K562 (cell line): ENCODE results near the gene GCSAM. TPM values are rescaled to one million over a fixed set of nuclear protein-coding genes. Genes with fewer than 3 reads are reported as not detected.

ENCODE experiments used
- ATAC-seq: fragments of 200-7000 bp; cut with Tn5 transposase; 3 replicates; pipeline ENCODE4 v1.9.1; 2020; ENCODE audit warnings: moderate library complexity
- BruUV-seq: library from RNA; stranded (reverse); fragments of 400-500 nt; replicated peaks from 2 replicates; lab custom pipeline; 2021; lab: Mats Ljungman, UMichigan
- CTCF ChIA-PET: fragments of 300-600 bp; formaldehyde crosslinking; extraction: SDS; loops from one replicate; lab custom pipeline; 2021; ENCODE audit warnings: low intra/inter-chr PET ratio; lab: Yijun Ruan, JAX
- POLR2A ChIA-PET: fragments of 300-600, 350-650 bp; sonication (Branson Sonifier 250); formaldehyde crosslinking; extraction: SDS; loops from one replicate; lab custom pipeline; 2021; ENCODE audit warnings: antibody characterized with exemption, inconsistent platforms; lab: Yijun Ruan, JAX
- DNase-seq, 4 experiments: peaks; one replicate each; pipeline versions ENCODE4 v3.0.0 to v3.0.0-alpha.2; 2011 to 2018; ENCODE audit warnings: low spot score in 3 of 4, mixed read lengths in 3 of 4; ENCODE audit errors: extremely low read depth in 1 of 4
- FAIRE-seq: peaks from 2 replicates; lab custom pipeline; 2011; peaks lifted over from hg19 to GRCh38; lab: Jason Lieb, UNC
- H2AFZ ChIP-seq: 2 replicates; pipeline ENCODE4 v1.6.0; 2011; ENCODE audit warnings: low read depth, low read length, control low read depth, inconsistent platforms
- H3K27ac ChIP-seq: fragments of 200-600 bp; 3 replicates; pipeline ENCODE4 v1.8.0; 2011; ENCODE audit warnings: low read depth, mild to moderate bottlenecking, control low read depth, inconsistent platforms, low read length, moderate library complexity, mixed read lengths; ENCODE audit errors: extremely low read depth
- H3K27me3 ChIP-seq, 2 experiments: fragments of 300-600 bp in 1 of 2; 2 replicates in 1 of 2; 3 replicates in 1 of 2; pipeline versions ENCODE4 v1.6.0 to v1.8.0; 2011; ENCODE audit warnings: inconsistent platforms in 2 of 2, low read length in 2 of 2, mild to moderate bottlenecking in 1 of 2, mixed read lengths in 1 of 2, moderate library complexity in 1 of 2; ENCODE audit not compliant: control insufficient read depth in 2 of 2, insufficient read depth in 2 of 2
- H3K36me3 ChIP-seq: fragments of 300-600 bp; 3 replicates; pipeline ENCODE4 v1.8.0; 2011; ENCODE audit warnings: mild to moderate bottlenecking, low read length, inconsistent platforms; ENCODE audit not compliant: control insufficient read depth, insufficient read depth
- H3K4me1 ChIP-seq, 2 experiments: fragments of 200-600 bp in 1 of 2; replicated peaks in 1 of 2; 2 replicates in 1 of 2; 3 replicates in 1 of 2; pipeline versions ENCODE4 v1.5.1 to v1.8.0; 2011; ENCODE audit warnings: inconsistent platforms in 2 of 2, low read length in 2 of 2, mild to moderate bottlenecking in 1 of 2, mixed read lengths in 1 of 2, moderate library complexity in 1 of 2; ENCODE audit not compliant: control insufficient read depth in 2 of 2, insufficient read depth in 2 of 2
- H3K4me2 ChIP-seq: 2 replicates; pipeline ENCODE4 v1.6.1; 2011; ENCODE audit warnings: low read length, control low read depth, inconsistent platforms, mixed read lengths; ENCODE audit not compliant: insufficient read depth
- H3K4me3 ChIP-seq: fragments of 200-600 bp; sonication (generic), shearing (Covaris generic); 2 replicates; pipeline ENCODE4 v1.5.1; 2016; ENCODE audit warnings: control low read depth, inconsistent platforms
- H3K79me2 ChIP-seq: fragments of 200-600 bp; 3 replicates; pipeline ENCODE4 v1.8.0; 2011; ENCODE audit warnings: low read length, inconsistent platforms; ENCODE audit not compliant: control insufficient read depth, insufficient read depth
- H3K9ac ChIP-seq, 2 experiments: 2 replicates each; pipeline versions ENCODE4 v1.6.0 to v1.6.1; 2011; ENCODE audit warnings: low read depth in 2 of 2, low read length in 2 of 2, control low read depth in 1 of 2, inconsistent platforms in 1 of 2, mild to moderate bottlenecking in 1 of 2, mixed read lengths in 1 of 2; ENCODE audit not compliant: insufficient read depth in 1 of 2
- H3K9me1 ChIP-seq: one replicate; pipeline ENCODE4 v1.6.0; 2011; ENCODE audit warnings: inconsistent platforms, mild to moderate bottlenecking, low read length, moderate library complexity; ENCODE audit not compliant: control insufficient read depth, insufficient read depth
- H3K9me3 ChIP-seq: replicated peaks from 2 replicates; pipeline ENCODE4 v1.5.1; 2011; ENCODE audit warnings: low read depth, low read length, inconsistent platforms; ENCODE audit not compliant: control insufficient read depth, insufficient read depth
- H4K20me1 ChIP-seq: replicated peaks from 2 replicates; pipeline ENCODE4 v1.6.1; 2011; ENCODE audit warnings: low read length, inconsistent platforms, mixed read lengths; ENCODE audit not compliant: control insufficient read depth, insufficient read depth
- E2F6 ChIP-seq, 2 experiments: IDR thresholded peaks; 2 replicates each; pipeline ENCODE4 v1.6.1; 2011; ENCODE audit warnings: borderline replicate concordance in 1 of 2, control low read depth in 1 of 2, low read depth in 1 of 2, low read length in 1 of 2, mild to moderate bottlenecking in 1 of 2, mixed read lengths in 1 of 2, moderate library complexity in 1 of 2; ENCODE audit not compliant: insufficient read depth in 1 of 2, insufficient read length in 1 of 2, poor library complexity in 1 of 2, severe bottlenecking in 1 of 2; ENCODE audit errors: extremely low read depth in 1 of 2
- GATAD2A ChIP-seq: fragments of 450-650 bp; IDR thresholded peaks from 2 replicates; pipeline ENCODE4 v1.6.1; 2017
- HOMEZ ChIP-seq: fragments of 250-450 bp; sonication (Bioruptor Pico); IDR thresholded peaks from 2 replicates; pipeline ENCODE4 v1.4.0; 2020; ENCODE audit warnings: mild to moderate bottlenecking, moderate library complexity
- MEF2A ChIP-seq: IDR thresholded peaks from 2 replicates; pipeline ENCODE4 v1.6.1; 2011; ENCODE audit warnings: low read depth, mild to moderate bottlenecking, low read length, moderate library complexity; ENCODE audit not compliant: control insufficient read depth
- RBM25 ChIP-seq: fragments of 200-400 bp; formaldehyde crosslinking; IDR thresholded peaks from 2 replicates; pipeline ENCODE4 v1.6.1; 2018; ENCODE audit warnings: low read length, low read depth, moderate library complexity; ENCODE audit not compliant: severe bottlenecking
- SMC3 ChIP-seq: conservative IDR thresholded peaks from 2 replicates; pipeline ENCODE4 v1.6.1; 2011; ENCODE audit warnings: low read depth, low read length, improper control_type of control experiment; ENCODE audit not compliant: insufficient read depth
- SUPT5H ChIP-seq: fragments of 450-650 bp; IDR thresholded peaks from 2 replicates; pipeline ENCODE4 v1.6.1; 2016
- TSC22D4 ChIP-seq: fragments of 450-650 bp; IDR thresholded peaks from 2 replicates; pipeline ENCODE4 v1.6.1; 2016; ENCODE audit warnings: missing genetic modification characterization, missing biosample characterization, control low read depth
- ZNF384 ChIP-seq: IDR thresholded peaks from 2 replicates; pipeline ENCODE4 v1.6.1; 2012; ENCODE audit warnings: low read depth, low read length, improper control_type of control experiment
- in situ Hi-C: fragments of 300-500 bp; cut with MboI; formaldehyde crosslinking; loops from 4 replicates; pipeline ENCODE4 v1.15.0; 2018; ENCODE audit warnings: inconsistent platforms, mixed read lengths
- intact Hi-C: fragments of 100-400 bp; cut with micrococcal nuclease; formaldehyde crosslinking; loops from 2 replicates; pipeline ENCODE4 v1.14.2; 2022
- polyA plus RNA-seq, 8 experiments: library from polyadenylated mRNA; depleted of rRNA in 4 of 8; stranded (reverse) in 5 of 8; unstranded in 3 of 8; fragments of >200 nt; fragmentation: Nextera tagmentation in 2 of 8; fragmentation: Illumina TruSeq in 1 of 8; extraction: Ambion mirVana in 2 of 8; extraction: Trizol in 1 of 8; gene quantifications; 2 replicates each; pipeline versions ENCODE4 v1.2.1 to v1.2.3, GENCODE V29; 2011 to 2014; ENCODE audit warnings: inconsistent platforms in 1 of 8, missing spikeins in 1 of 8
- total RNA-seq, 7 experiments: library from RNA; depleted of rRNA in 6 of 7; stranded (reverse); fragments of >200 nt in 6 of 7; fragmentation: Illumina TruSeq in 2 of 7; extraction: Trizol in 2 of 7; gene quantifications; 2 replicates each; pipeline versions ENCODE4 v1.2.1 to v1.2.3, GENCODE V29; 2011 to 2021; ENCODE audit warnings: low replicate concordance in 1 of 7
- TF ChIP-seq, protein P1 (sequence below): fragments of 450-650 bp; formaldehyde crosslinking; IDR thresholded peaks from 2 replicates; pipeline ENCODE4 v1.4.0; 2020; ENCODE audit warnings: mild to moderate bottlenecking, moderate library complexity

The GCSAM gene
- total and polyA plus RNA-seq, 9 of the 15 experiments (the other 6 are each of a cell fraction or from before 2014, with no cell fraction given) = 0.10 TPM; not detected in 8

DNA sequence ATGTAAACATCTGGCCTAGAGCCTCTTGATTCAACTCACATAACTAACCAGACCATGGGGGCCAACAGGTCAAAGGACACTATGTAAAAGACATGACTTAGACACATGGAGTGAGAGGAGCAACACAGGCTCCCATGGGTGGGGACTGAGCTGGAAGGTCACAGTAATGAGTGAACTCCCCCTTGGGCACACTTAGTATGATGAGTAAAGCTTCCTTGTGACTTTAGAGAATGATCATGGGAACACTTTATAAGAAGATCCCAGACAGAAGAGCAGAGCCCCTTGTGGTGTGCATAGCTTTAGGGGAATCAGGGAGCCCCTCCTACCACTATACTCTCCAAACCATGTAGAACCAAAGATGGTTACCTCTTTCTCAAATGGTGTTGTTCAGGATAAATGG is 10.2 kb downstream of the GCSAM start:
- BruUV-seq = no TSS peak
- Histone ChIP-seq H3K36me3 (no peaks in the 10 kb centered on the region), H3K9ac (no peak overlapping the region), H3K4me1 (no peaks in the 10 kb centered on the region), H3K4me3 (no peak overlapping the region), H3K4me2 (no peak overlapping the region), H3K9me3 (no peaks in the 10 kb centered on the region), H3K27ac (no peak overlapping the region), H2AFZ (no peak overlapping the region), H3K9me1 (no peaks in the 10 kb centered on the region), H4K20me1 (no peaks in the 10 kb centered on the region), H3K79me2 (no peaks in the 10 kb centered on the region), H3K27me3 (no peaks in the 10 kb centered on the region)
- intact Hi-C loops (no loop called here), in situ Hi-C loops (loop anchor here (25.0 kb wide), 1 partner anchor 389 kb away; no protein-coding TSS in a partner anchor)
- TF ChIP-seq HOMEZ (no peak), MEF2A (no peak), SMC3 (no peak), SUPT5H (no peak), RBM25 (no peak), E2F6 (IDR thresholded peaks at IDR 0.05; ENCODE audit: borderline replicate concordance in 1 of 2, extremely low read depth in 1 of 2, insufficient read depth in 1 of 2, insufficient read length in 1 of 2, low read depth in 1 of 2, low read length in 1 of 2, poor library complexity in 1 of 2, severe bottlenecking in 1 of 2) (no peak), TSC22D4 (tag) (no peak), ZNF384 (no peak), GATAD2A (no peak)
- TF ChIP-seq, protein P1, sequence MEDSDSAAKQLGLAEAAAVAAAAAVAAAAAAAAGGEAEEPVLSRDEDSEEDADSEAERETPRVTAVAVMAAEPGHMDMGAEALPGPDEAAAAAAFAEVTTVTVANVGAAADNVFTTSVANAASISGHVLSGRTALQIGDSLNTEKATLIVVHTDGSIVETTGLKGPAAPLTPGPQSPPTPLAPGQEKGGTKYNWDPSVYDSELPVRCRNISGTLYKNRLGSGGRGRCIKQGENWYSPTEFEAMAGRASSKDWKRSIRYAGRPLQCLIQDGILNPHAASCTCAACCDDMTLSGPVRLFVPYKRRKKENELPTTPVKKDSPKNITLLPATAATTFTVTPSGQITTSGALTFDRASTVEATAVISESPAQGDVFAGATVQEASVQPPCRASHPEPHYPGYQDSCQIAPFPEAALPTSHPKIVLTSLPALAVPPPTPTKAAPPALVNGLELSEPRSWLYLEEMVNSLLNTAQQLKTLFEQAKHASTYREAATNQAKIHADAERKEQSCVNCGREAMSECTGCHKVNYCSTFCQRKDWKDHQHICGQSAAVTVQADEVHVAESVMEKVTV (CRISPR knock-in tag) = no peak
- no peak for ATAC-seq
- POLR2A ChIA-PET = interaction anchor here (0.6 kb wide), 1 partner anchor 477 kb away, joined by 4 read pairs; no protein-coding TSS in a partner anchor
- CTCF ChIA-PET = no interaction called here
- FAIRE-seq = no peak
- no peak for DNase-seq
